Endothelial cell of umbilical vein (primary cell): ENCODE results near the gene ANO4. TPM values are rescaled to one million over a fixed set of nuclear protein-coding genes. Genes with fewer than 3 reads are reported as not detected.

ENCODE experiments used
- BruUV-seq: library from RNA; stranded (reverse); fragments of 400-500 nt; replicated peaks from 2 replicates; lab custom pipeline; 2021; lab: Mats Ljungman, UMichigan
- CTCF ChIA-PET: fragments of 300-600, 350-600 bp; sonication (Branson Sonifier 250); formaldehyde crosslinking; loops from one replicate; lab custom pipeline; 2021; ENCODE audit warnings: antibody characterized with exemption, inconsistent platforms; lab: Charles Lee
- POLR2A ChIA-PET: fragments of 300-600, 350-600 bp; sonication (Branson Sonifier 250); formaldehyde crosslinking; loops from one replicate; lab custom pipeline; 2021; ENCODE audit warnings: antibody characterized with exemption, inconsistent platforms; lab: Charles Lee
- DNase-seq: peaks from one replicate; pipeline ENCODE4 v3.0.0-alpha.2; 2011; ENCODE audit warnings: low read depth, low spot score
- FAIRE-seq: peaks from 2 replicates; lab custom pipeline; 2011; peaks lifted over from hg19 to GRCh38; lab: Jason Lieb, UNC
- H2AFZ ChIP-seq: 2 replicates; pipeline ENCODE4 v1.6.0; 2012; ENCODE audit warnings: low read depth, low read length, control low read depth, inconsistent platforms
- H3K27ac ChIP-seq: 2 replicates; pipeline ENCODE4 v1.5.1; 2011; ENCODE audit warnings: low read depth, mild to moderate bottlenecking, control low read depth, low read length, moderate library complexity; ENCODE audit not compliant: insufficient read depth
- H3K27me3 ChIP-seq, 2 experiments: 2 replicates each; pipeline versions ENCODE4 v1.6.0 to v1.6.1; 2011; ENCODE audit warnings: low read length in 2 of 2, mixed read lengths in 1 of 2; ENCODE audit not compliant: control insufficient read depth in 2 of 2, insufficient read depth in 2 of 2
- H3K36me3 ChIP-seq, 2 experiments: 2 replicates in 1 of 2; 3 replicates in 1 of 2; pipeline ENCODE4 v1.5.1; 2011; ENCODE audit warnings: low read length in 2 of 2, mild to moderate bottlenecking in 1 of 2, moderate library complexity in 1 of 2; ENCODE audit not compliant: control insufficient read depth in 2 of 2, insufficient read depth in 2 of 2; ENCODE audit errors: extremely low read depth in 1 of 2
- H3K4me1 ChIP-seq: 3 replicates; pipeline ENCODE4 v1.5.1; 2011; ENCODE audit warnings: mild to moderate bottlenecking, low read length; ENCODE audit not compliant: control insufficient read depth, insufficient read depth; ENCODE audit errors: extremely low read depth
- H3K4me2 ChIP-seq: 2 replicates; pipeline ENCODE4 v1.6.1; 2011; ENCODE audit warnings: low read length, control low read depth, mixed read lengths; ENCODE audit not compliant: insufficient read depth
- H3K4me3 ChIP-seq, 3 experiments: fragments of 200-600 bp in 1 of 3; sonication (generic), shearing (Covaris generic) in 1 of 3; replicated peaks in 1 of 3; 2 replicates each; pipeline ENCODE4 v1.5.1; 2011 to 2016; ENCODE audit warnings: control low read depth in 3 of 3, low read length in 3 of 3, mild to moderate bottlenecking in 2 of 3, inconsistent platforms in 1 of 3, low read depth in 1 of 3, moderate library complexity in 1 of 3; ENCODE audit not compliant: insufficient read depth in 1 of 3
- H3K79me2 ChIP-seq: 2 replicates; pipeline ENCODE4 v1.6.0; 2012; ENCODE audit warnings: low read length, inconsistent platforms; ENCODE audit not compliant: control insufficient read depth, insufficient read depth
- H3K9ac ChIP-seq: replicated peaks from 2 replicates; pipeline ENCODE3; 2011; ENCODE audit warnings: low read length, control low read depth; ENCODE audit not compliant: insufficient read depth; ENCODE audit errors: extremely low read depth
- H3K9me1 ChIP-seq: replicated peaks from 3 replicates; pipeline ENCODE4 v1.6.0; 2011; ENCODE audit warnings: mild to moderate bottlenecking, low read length; ENCODE audit not compliant: control insufficient read depth, insufficient read depth; ENCODE audit errors: extremely low read depth
- H3K9me3 ChIP-seq: replicated peaks from 2 replicates; pipeline ENCODE4 v1.5.1; 2012; ENCODE audit warnings: low read length, inconsistent platforms; ENCODE audit not compliant: control insufficient read depth, insufficient read depth
- H4K20me1 ChIP-seq: replicated peaks from 2 replicates; pipeline ENCODE3; 2011; ENCODE audit warnings: mild to moderate bottlenecking, low read length; ENCODE audit not compliant: control insufficient read depth, insufficient read depth; ENCODE audit errors: extremely low read depth
- EZH2 ChIP-seq: IDR thresholded peaks from 2 replicates; pipeline ENCODE4 v1.6.1; 2012; ENCODE audit warnings: borderline replicate concordance, low read depth, mild to moderate bottlenecking, moderate library complexity, low read length, inconsistent platforms; ENCODE audit not compliant: severe bottlenecking
- FOS ChIP-seq: IDR thresholded peaks from 2 replicates; pipeline ENCODE4 v1.6.1; 2011; ENCODE audit warnings: mild to moderate bottlenecking, low read length, moderate library complexity, borderline replicate concordance; ENCODE audit not compliant: insufficient read depth
- GATA2 ChIP-seq: IDR thresholded peaks from 2 replicates; pipeline ENCODE4 v1.7.0; 2011; ENCODE audit warnings: low read depth, mild to moderate bottlenecking, moderate library complexity, mixed read lengths, low read length; ENCODE audit not compliant: insufficient read length, insufficient read depth
- JUN ChIP-seq: IDR thresholded peaks from 2 replicates; pipeline ENCODE4 v1.6.1; 2011; ENCODE audit warnings: borderline replicate concordance, low read depth; ENCODE audit not compliant: insufficient read length, insufficient read depth
- MYC ChIP-seq: IDR thresholded peaks from one replicate; pipeline ENCODE4 v1.6.1; 2011; ENCODE audit warnings: mild to moderate bottlenecking, low read depth, low read length
- POLR2A ChIP-seq: IDR thresholded peaks from 2 replicates; pipeline ENCODE4 v1.6.1; 2012; ENCODE audit warnings: low read depth, mild to moderate bottlenecking, control low read depth, low read length
- POLR2AphosphoS5 ChIP-seq: IDR thresholded peaks from 2 replicates; pipeline ENCODE4 v1.6.1; 2012; ENCODE audit warnings: low read depth, mild to moderate bottlenecking, control low read depth, low read length, moderate library complexity; ENCODE audit not compliant: insufficient read depth
- dilution Hi-C: fragments of 300-500 bp; cut with MboI; formaldehyde crosslinking; loops from one replicate; pipeline ENCODE4 v1.15.0; 2019; ENCODE audit warnings: low sequenced_read_pairs; ENCODE audit not compliant: extremely low pct_ligation_motif_present
- intact Hi-C: fragments of 100-400 bp; cut with micrococcal nuclease; formaldehyde crosslinking; loops from one replicate; pipeline ENCODE4 v1.10.0; 2022
- polyA plus RNA-seq, 4 experiments: library from polyadenylated mRNA; depleted of rRNA in 3 of 4; stranded (reverse) in 3 of 4; unstranded in 1 of 4; fragments of >200 nt; gene quantifications; 2 replicates each; pipeline versions ENCODE4 v1.2.1 to v1.2.3, GENCODE V29; 2011 to 2012; ENCODE audit warnings: missing spikeins in 1 of 4
- total RNA-seq: library from RNA; stranded (reverse); gene quantifications from 2 replicates; pipeline ENCODE4 v1.2.3, GENCODE V29; 2021
- TF ChIP-seq, protein P1 (sequence below), 2 donors: IDR thresholded peaks; 1 replicate in 1 of 2; 2 replicates in 1 of 2; pipeline ENCODE4 v1.5.1; 2011; ENCODE audit warnings: low read length in 2 of 2, mild to moderate bottlenecking in 2 of 2, moderate library complexity in 2 of 2, control low read depth in 1 of 2, inconsistent platforms in 1 of 2, low read depth in 1 of 2; ENCODE audit not compliant: insufficient read depth in 1 of 2; ENCODE audit errors: extremely low read depth in 1 of 2
- TF ChIP-seq, protein P2 (sequence below): IDR thresholded peaks from 2 replicates; pipeline ENCODE4 v1.6.1; 2011; ENCODE audit not compliant: insufficient read depth, insufficient read length

ANO4 gene
- total and polyA plus RNA-seq, 2 donors (not counting 3 experiments of a cell fraction or from before 2014, with no cell fraction given): 0.25 TPM; not detected in 1

DNA sequence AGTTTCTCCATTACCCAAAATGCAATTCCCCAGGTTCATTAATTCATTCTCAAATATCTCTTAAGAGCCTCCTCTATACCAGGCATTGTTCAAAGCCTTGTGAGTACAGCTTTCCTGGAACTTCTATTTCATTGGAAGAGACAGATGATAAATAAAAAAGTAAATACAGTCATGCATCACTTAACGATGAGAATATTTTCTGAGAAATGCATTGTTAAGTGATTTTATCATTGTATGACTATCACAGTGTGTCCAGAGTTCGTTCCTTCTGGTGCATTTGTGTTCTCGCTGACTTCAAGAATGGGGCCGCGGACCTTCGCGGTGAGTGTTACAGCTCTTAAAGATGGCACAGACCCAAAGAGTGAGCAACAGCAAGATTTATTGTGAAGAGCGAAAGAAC lies 66.0 kb downstream of the ANO4 start:
- no peaks in the 10 kb centered on the region for H3K79me2 ChIP-seq
- no peak for TF ChIP-seq JUN
- TF ChIP-seq EZH2: no peak
- TF ChIP-seq FOS: no peak
- no peak for TF ChIP-seq POLR2A
- TF ChIP-seq, protein P1, sequence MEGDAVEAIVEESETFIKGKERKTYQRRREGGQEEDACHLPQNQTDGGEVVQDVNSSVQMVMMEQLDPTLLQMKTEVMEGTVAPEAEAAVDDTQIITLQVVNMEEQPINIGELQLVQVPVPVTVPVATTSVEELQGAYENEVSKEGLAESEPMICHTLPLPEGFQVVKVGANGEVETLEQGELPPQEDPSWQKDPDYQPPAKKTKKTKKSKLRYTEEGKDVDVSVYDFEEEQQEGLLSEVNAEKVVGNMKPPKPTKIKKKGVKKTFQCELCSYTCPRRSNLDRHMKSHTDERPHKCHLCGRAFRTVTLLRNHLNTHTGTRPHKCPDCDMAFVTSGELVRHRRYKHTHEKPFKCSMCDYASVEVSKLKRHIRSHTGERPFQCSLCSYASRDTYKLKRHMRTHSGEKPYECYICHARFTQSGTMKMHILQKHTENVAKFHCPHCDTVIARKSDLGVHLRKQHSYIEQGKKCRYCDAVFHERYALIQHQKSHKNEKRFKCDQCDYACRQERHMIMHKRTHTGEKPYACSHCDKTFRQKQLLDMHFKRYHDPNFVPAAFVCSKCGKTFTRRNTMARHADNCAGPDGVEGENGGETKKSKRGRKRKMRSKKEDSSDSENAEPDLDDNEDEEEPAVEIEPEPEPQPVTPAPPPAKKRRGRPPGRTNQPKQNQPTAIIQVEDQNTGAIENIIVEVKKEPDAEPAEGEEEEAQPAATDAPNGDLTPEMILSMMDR (IDR thresholded peaks at IDR 0.05; ENCODE audit: extremely low read depth in 1 of 2, insufficient read depth in 1 of 2, low read depth in 1 of 2, low read length in 2 of 2): no peak
- TF ChIP-seq, protein P2, sequence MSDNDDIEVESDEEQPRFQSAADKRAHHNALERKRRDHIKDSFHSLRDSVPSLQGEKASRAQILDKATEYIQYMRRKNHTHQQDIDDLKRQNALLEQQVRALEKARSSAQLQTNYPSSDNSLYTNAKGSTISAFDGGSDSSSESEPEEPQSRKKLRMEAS: no peak
- no peak for TF ChIP-seq GATA2
- no peak for TF ChIP-seq POLR2AphosphoS5
- no peak for TF ChIP-seq MYC
- intact Hi-C loops (no loop called here), dilution Hi-C loops (no loop called here)
- H3K4me2 ChIP-seq: no peak overlapping the region
- no peaks in the 10 kb centered on the region for H3K4me1 ChIP-seq
- no peak overlapping the region for H3K4me3 ChIP-seq
- ChIA-PET POLR2A (no interaction called here), CTCF (interaction anchor here (1.1 kb wide), 1 partner anchor 461 kb away, joined by 3 read pairs; no protein-coding TSS in a partner anchor)
- no peak for DNase-seq
- H3K27ac ChIP-seq: no peak overlapping the region
- no peak overlapping the region for H2AFZ ChIP-seq
- no peaks in the 10 kb centered on the region for H3K36me3 ChIP-seq
- H3K9me3 ChIP-seq: no peaks in the 10 kb centered on the region
- no TSS peak for BruUV-seq
- no peaks in the 10 kb centered on the region for H3K27me3 ChIP-seq
- no peak overlapping the region for H3K9ac ChIP-seq
- no peak for FAIRE-seq
- no peaks in the 10 kb centered on the region for H4K20me1 ChIP-seq
- no peaks in the 10 kb centered on the region for H3K9me1 ChIP-seq
